ENCODE data around the gene CCDC172. TPM values are rescaled to one million over a fixed set of nuclear protein-coding genes. Genes with fewer than 3 reads are reported as not detected.

CCDC172 gene
- total RNA-seq, 1 donor from 2014 or later = not detected

DNA sequence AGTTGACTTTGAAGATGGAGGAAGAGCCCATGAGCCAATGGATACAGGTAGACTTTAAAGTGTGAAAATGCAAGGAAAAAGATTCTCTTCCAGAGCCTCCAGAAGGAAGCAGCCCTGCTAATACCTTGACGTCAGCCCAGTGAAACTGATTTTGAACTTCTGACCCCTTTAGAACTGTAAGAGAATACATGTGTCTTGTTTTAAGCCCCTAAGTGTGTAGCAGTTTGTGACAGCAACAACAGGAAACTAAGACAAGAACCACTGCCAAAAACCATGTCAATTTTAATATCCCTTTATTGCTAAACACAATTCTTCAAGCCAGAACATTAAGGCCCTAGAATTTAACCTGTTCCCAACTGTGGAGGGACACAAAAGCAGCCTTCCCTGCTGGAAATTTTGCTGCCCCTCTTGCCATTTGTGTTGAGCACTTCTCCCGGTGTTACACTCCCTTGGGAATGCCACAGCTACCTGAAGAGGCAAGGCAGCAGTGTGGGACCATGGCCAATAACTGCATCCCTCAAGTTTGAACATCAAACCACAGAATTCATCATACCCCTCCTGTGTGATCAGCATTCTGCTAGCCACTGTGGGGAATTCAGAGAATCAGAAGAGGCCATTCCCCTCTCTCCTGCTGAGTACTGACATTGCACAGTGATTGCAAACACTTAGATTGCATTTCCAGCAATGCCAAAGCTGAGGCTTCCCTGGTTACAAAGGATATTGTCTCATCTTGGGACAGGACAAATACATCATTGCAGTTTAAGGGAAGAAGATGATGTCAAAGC lies 12.3 kb upstream of the CCDC172 start:
- no peaks in the 10 kb centered on the region for H3K4me1 ChIP-seq
- ATAC-seq (no peak), DNase-seq (no peak)
- no peak overlapping the region for H3K4me3 ChIP-seq
- H3K9me3 ChIP-seq = no peaks in the 10 kb centered on the region
- no peaks in the 10 kb centered on the region for H3K36me3 ChIP-seq
- H3K27me3 ChIP-seq = no peaks in the 10 kb centered on the region
- H3K27ac ChIP-seq = no peak overlapping the region
- intact Hi-C loops (cut with DNase I) = no loop called here
- TF ChIP-seq CTCF (IDR thresholded peaks at IDR 0.05) = no peak

DNA sequence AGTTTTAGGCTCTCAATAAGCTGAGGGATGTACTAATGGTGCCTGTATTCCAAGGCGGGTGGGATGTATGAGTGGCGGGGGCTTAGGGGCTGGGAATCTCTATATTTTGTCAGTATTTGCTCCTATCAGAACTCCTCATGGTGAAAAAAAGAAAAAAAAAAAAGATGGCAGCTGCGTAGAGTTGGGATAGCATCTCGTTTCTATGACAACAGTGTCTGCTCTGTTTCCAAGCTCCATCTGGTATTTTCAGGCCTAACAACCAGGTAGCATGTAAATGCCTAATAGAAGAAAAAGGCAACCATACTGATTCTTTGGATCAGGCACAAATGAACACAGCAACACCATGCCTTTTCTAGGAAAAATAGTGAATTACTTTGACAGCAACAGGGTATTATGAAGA lies 11.7 kb upstream of the CCDC172 start:
- no peak overlapping the region for H3K4me3 ChIP-seq
- H3K27me3 ChIP-seq = no peaks in the 10 kb centered on the region
- TF ChIP-seq CTCF (IDR thresholded peaks at IDR 0.05) = no peak
- no peaks in the 10 kb centered on the region for H3K36me3 ChIP-seq
- intact Hi-C loops (cut with DNase I) = no loop called here
- DNase-seq (no peak), ATAC-seq (no peak)
- H3K4me1 ChIP-seq = no peaks in the 10 kb centered on the region
- no peak overlapping the region for H3K27ac ChIP-seq
- H3K9me3 ChIP-seq = no peaks in the 10 kb centered on the region

- Histone ChIP-seq H3K4me3 (no peak overlapping the region), H3K27me3 (no peaks in the 10 kb centered on the region), H3K36me3 (no peaks in the 10 kb centered on the region), H3K27ac (no peak overlapping the region), H3K9me3 (no peaks in the 10 kb centered on the region), H3K4me1 (no peaks in the 10 kb centered on the region)
- no peak for TF ChIP-seq CTCF (IDR thresholded peaks at IDR 0.05)
- ATAC-seq = no peak
- intact Hi-C loops (cut with DNase I) = no loop called here
- DNase-seq = no peak
These were observed 7.7 kb upstream of the CCDC172 start for GRCh38 chr10:116316503-116316902.

GRCh38 chr10:116324951-116325635 lies 845 bp downstream of the CCDC172 start:
- H3K36me3 ChIP-seq = no peaks in the 10 kb centered on the region
- no peak overlapping the region for H3K27ac ChIP-seq
- ATAC-seq (no peak), DNase-seq (no peak)
- H3K9me3 ChIP-seq = no peaks in the 10 kb centered on the region
- H3K4me3 ChIP-seq = no peak overlapping the region
- peaks cover 4% of the 10 kb centered on the region for H3K27me3 ChIP-seq
- intact Hi-C loops (cut with DNase I) = no loop called here
- no peaks in the 10 kb centered on the region for H3K4me1 ChIP-seq
- TF ChIP-seq CTCF (IDR thresholded peaks at IDR 0.05) = no peak

DNA sequence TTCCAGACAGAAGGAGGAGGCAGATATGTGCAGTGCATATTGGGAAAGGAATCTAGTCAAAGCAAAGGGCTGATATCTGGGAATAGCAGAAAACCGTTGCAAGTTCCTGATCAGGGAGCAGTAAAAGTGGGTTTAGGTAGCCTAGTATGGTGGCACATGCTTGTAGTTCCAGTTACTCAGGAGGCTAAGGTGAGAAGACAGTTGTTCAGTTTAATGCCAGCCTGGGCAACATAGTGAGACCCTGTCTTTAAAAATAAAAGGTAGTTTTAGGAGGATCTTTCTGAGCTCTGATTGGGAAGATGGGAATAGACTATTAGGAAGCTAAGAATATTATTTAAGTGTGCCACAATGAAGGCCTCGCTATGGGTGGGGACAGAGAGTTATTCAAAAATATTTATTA lies 1.7 kb downstream of the CCDC172 start:
- DNase-seq (no peak), ATAC-seq (no peak)
- no peak overlapping the region for H3K27ac ChIP-seq
- H3K36me3 ChIP-seq = no peaks in the 10 kb centered on the region
- peaks cover 4% of the 10 kb centered on the region for H3K27me3 ChIP-seq
- H3K4me3 ChIP-seq = no peak overlapping the region
- no peak for TF ChIP-seq CTCF (IDR thresholded peaks at IDR 0.05)
- no peaks in the 10 kb centered on the region for H3K4me1 ChIP-seq
- H3K9me3 ChIP-seq = no peaks in the 10 kb centered on the region
- intact Hi-C loops (cut with DNase I) = no loop called here

Data from upper lobe of right lung (tissue), 1 donor.